Measurements from ENCODE around the gene BACE1-AS.
"Not testable (repeated sequence)": the region's sequence is repeated elsewhere in the genome, so short reads cannot be mapped to it uniquely, and the experiment has no call there.

BACE1-AS gene

DNA sequence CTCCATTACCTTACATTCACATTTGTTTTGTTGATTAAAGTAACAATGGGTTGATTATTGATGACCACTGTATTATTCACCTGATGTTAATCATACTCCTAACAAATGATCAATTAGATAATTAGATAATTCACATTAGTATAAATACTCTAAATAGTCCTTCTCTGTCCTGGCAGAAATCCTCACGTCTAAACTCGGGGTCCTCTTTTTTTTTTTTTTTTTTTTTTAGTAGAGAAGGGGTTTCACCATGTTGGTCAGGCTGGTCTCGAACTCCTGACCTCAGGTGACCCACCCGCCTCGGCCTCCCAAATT is 36.1 kb downstream of the BACE1-AS start:
- DNase-seq (ENCODE audit: low read depth in 2 of 2), result not testable (repeated sequence)

DNA sequence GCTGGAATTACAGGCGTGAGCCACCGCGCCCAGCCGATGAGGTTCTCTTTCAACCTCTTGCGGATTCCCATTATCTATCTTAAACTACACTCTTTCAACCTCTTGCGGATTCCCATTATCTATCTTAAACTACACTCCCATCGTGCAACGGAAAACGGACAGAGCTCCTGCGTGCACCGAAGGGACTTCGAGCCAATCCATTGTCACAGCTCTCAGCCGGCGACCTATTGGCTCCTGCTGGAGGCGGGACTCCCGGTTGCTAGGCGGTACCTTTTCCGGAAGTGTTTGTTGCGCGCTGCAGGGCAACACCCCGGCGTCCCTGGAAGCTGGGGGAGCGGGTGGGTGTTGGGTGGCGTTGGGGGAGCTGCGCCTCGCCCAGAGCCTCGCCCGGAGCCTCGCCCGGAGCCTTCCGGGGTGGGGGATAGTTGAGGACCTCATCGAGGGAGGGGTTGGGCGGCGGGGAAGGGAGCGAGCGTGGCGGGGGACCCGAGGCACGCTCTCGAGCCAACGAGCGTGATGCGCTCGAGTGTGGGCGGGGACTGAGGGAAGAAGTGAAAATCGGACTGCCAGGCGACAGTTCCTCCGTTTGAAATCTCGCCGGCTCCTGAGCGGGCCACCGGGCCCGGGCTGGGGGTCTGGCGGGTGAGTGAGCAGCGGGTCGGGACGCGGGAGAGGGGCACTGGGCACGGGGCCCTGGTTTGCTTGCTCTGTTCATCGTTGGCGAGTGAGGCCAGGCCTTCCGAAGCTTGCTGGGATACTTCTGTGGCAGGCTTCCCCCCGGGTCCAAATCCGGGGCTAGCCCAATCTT is 36.6 kb downstream of the BACE1-AS start, which contains the start of gene CEP164:
CEP164 (plus strand) TSS at position 288 of the 808 bp plus-strand sequence. CDS start 10,733 bp downstream, outside the sequence.
- DNase-seq (ENCODE audit: low read depth in 2 of 2), result peak; percentile 83 to 87

DNA sequence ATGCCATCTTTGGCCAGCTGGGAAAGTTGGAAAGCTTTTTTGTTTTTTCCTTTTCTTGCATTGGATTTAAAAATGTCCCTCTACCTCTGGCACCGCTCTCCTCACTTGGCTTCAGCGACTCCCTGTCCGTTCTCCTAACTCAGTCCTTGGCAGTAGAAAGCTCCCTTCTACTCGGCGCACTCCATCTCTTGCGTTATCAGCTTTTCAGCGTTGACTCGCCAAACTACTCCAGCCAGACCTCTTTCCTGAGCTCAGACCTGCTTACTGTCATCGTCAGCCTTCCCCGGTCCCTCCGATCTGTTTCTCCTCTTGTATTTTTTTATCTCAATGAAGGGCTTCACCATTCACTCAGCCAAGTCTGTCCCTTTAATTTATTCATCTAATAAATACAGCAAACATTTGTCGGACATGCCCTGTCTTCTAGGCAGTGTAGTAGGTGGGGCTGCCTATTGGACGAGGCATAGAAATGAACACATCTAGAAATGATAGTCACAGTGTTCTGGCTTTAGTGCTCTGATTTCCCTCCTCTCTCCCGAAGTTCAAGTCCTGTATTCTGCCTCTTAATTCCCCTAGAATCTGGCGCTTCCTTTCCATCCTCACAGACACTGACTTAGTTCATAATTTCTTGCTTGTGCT is 37.3 kb downstream of the BACE1-AS start:
- no peak for DNase-seq (ENCODE audit: low read depth in 2 of 2)

DNA sequence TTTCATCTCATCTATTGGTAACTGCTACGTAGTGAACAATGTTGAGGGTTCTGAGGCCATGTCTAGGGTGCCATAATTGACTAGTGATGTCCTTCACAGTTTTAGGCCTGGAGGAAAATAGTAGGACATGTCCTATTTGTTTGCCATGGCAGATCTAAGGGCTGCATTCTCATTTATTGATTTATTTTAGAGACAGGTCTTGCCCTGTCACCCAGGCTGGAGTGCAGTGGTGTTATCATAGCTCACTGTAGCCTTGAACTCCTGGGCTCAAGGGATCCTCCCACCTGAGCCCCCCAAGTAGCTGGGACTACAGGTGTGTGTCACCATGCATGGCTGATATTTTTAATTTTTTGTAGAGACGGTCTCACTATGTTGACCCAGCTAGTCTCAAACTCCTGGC is 41.7 kb downstream of the BACE1-AS start:
- no peak for DNase-seq (ENCODE audit: low read depth in 2 of 2)

DNA sequence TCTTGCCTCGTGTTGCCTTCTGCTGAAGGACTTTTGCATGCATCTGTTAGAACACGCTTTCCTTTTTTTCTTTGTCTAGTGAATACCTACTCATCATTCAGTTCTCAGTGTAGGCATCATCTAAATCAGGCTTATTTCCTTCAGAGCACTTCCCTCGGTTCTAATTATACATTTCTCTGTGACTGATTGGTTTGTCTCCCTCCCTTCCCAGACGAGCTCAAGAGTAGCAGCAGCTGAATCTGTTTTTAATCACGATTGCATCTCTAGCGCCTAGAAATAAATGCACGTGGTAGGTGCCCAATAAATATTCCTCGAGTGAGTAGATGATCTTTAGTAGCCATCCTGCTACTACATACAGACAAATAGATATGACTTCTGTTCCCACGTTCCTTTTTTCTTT is 42.8 kb downstream of the BACE1-AS start:
- no peak for DNase-seq (ENCODE audit: low read depth in 2 of 2)

DNA sequence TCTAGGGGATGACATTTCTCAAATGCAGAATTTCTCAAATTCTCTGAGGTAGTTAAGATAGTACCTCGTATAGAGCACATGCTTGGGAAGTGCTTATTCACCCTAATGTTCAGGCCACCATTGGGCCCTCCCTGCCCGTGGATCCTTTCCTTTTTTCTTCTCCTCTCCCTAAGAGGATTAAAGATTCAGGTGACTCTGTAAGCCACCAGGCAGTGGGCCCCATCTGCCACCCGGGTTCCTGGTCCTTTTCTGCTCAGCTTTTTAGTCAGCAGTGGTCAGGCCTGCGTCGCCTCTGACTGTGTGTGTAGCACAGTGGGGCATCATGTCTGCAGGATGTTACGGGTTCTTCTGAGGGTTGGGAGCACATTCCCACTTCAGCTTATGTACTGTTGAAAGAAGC is 43.8 kb downstream of the BACE1-AS start:
- DNase-seq (ENCODE audit: low read depth in 2 of 2), result no peak

DNA sequence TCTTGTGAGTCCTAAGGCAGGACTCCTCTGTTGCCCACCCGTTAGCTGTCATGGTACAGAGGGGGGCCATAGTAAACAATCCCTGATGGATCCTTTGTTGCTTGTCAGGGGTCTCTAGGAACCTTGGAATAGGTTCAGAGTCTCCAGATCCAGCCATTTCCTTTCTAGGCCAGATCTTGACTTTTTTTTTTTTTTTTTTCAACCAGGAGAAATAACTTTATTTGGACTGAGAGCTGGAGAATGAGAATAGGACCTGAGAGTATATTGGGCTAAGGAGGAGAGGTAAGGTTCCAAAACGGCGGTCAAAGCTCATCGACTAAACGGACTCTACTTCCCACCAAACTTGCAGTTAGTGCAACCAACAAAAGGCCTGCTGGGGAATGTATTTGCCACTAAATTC is 44.3 kb downstream of the BACE1-AS start:
- no peak for DNase-seq (ENCODE audit: low read depth in 2 of 2)

DNA sequence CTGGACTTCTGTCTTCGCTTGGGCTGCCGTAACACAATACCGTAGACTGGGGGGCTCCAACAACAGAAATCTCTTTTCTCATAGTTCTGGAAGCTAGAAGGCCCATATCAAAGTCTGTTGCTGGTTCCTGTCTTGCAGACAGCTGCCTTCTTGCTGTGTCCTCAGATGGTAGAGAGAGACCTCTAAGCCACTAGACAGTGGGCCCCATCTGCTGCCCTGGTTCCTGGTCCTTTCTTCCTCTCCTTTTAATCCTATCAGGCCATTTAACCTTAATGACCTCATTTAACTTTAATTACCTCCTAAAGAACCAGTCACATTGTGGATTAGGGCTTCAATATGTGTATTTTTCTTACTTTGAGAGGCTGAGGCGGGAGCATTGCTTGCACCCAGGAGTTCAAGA is 45.9 kb downstream of the BACE1-AS start:
- DNase-seq (ENCODE audit: low read depth in 2 of 2), result no peak

All from stimulated activated CD8-positive, alpha-beta memory T cell treated with anti-CD3 and anti-CD28 coated beads, Interleukin-7, amount 100 ng/mL, for 1 hour (primary cell).